Lower leg skin (tissue), 4 donors: Measurements from ENCODE around the gene PRSS36. TPM values are rescaled to one million over a fixed set of nuclear protein-coding genes. Genes with fewer than 3 reads are reported as not detected.

Experiments
- DNase-seq, 2 donors: peaks; one replicate each; pipeline ENCODE4 v3.0.0-alpha.2; 2019; ENCODE audit warnings: low spot score in 2 of 2
- H3K4me3 ChIP-seq: fragments of 200-600 bp; sonication (generic); 2 replicates; pipeline ENCODE4 v1.5.1; 2017; ENCODE audit warnings: mild to moderate bottlenecking, low read depth; ENCODE audit not compliant: poor library complexity, severe bottlenecking
- CTCF ChIP-seq, 3 donors: fragments of 450-650 bp; IDR thresholded peaks; one replicate each; pipeline ENCODE4 v1.5.1; 2016; ENCODE audit warnings: antibody characterized with exemption in 3 of 3, mild to moderate bottlenecking in 3 of 3, moderate library complexity in 2 of 3
- POLR2A ChIP-seq, 2 donors: fragments of 450-650 bp; IDR thresholded peaks; one replicate each; pipeline ENCODE4 v1.6.1; 2016 to 2017; ENCODE audit warnings: antibody characterized with exemption in 2 of 2, mild to moderate bottlenecking in 1 of 2, moderate library complexity in 1 of 2
- WGBS, 2 donors: methylation state at CpG; one replicate each; pipeline ENCODE4 v1.1.5; 2018; 5-methylcytosine and 5-hydroxymethylcytosine counted together
- intact Hi-C: fragments of 100-400 bp; cut with DNase I; formaldehyde crosslinking; loops from one replicate; pipeline ENCODE4 v1.15.0; 2023; ENCODE audit warnings: low total_unique reads
- total RNA-seq, 4 donors: library from RNA; depleted of rRNA; stranded (reverse); fragments of >200 nt; gene quantifications; one replicate each; pipeline ENCODE4 v1.1.0, GENCODE V29; 2016

The PRSS36 gene
- total RNA-seq, 4 donors from 2014 or later, result 2.3 to 10.5 (median 3.3) TPM

- DNase-seq, result no peak
- 80 to 84% methylated on average over 7 of the region's 7 CpGs for WGBS, 2 donors
- no peak overlapping the region for H3K4me3 ChIP-seq
- intact Hi-C loops, result no loop called here
- no peak for TF ChIP-seq CTCF (IDR thresholded peaks at IDR 0.05)
- TF ChIP-seq POLR2A (IDR thresholded peaks at IDR 0.05), result no peak
Measured at GRCh38 chr16:31194898-31195297, 45.0 kb upstream of the PRSS36 start.

- no peak for TF ChIP-seq POLR2A (IDR thresholded peaks at IDR 0.05)
- WGBS, 2 donors, result 89 to 96% methylated on average over 2 of the region's 2 CpGs
- no peak for DNase-seq
- intact Hi-C loops, result no loop called here
- no peak overlapping the region for H3K4me3 ChIP-seq
Measured at GRCh38 chr16:31193874-31194273, 44.0 kb upstream of the PRSS36 start.

GRCh38 chr16:31192856-31193642 is 43.2 kb upstream of the PRSS36 start:
- TF ChIP-seq CTCF (IDR thresholded peaks at IDR 0.05) (no peak), POLR2A (IDR thresholded peaks at IDR 0.05) (no peak)
- intact Hi-C loops, result no loop called here
- WGBS, 2 donors, result 88 to 90% methylated on average over 16 of the region's 16 CpGs
- H3K4me3 ChIP-seq, result no peak overlapping the region
- DNase-seq, result no peak

- no peak for TF ChIP-seq CTCF (IDR thresholded peaks at IDR 0.05)
- no peak for TF ChIP-seq POLR2A (IDR thresholded peaks at IDR 0.05)
- DNase-seq, result no peak
- no peak overlapping the region for H3K4me3 ChIP-seq
- intact Hi-C loops, result no loop called here
- 79 to 88% methylated on average over 5 of the region's 5 CpGs for WGBS, 2 donors
Measured at GRCh38 chr16:31191697-31192428, 42.0 kb upstream of the PRSS36 start.

- TF ChIP-seq CTCF (IDR thresholded peaks at IDR 0.05), result no peak
- TF ChIP-seq POLR2A (IDR thresholded peaks at IDR 0.05), result no peak
- H3K4me3 ChIP-seq, result no peak overlapping the region
- intact Hi-C loops, result no loop called here
- WGBS, 2 donors, result 92 to 94% methylated on average over 17 of the region's 17 CpGs
- DNase-seq, result no peak
Measured at GRCh38 chr16:31190818-31191444, 41.1 kb upstream of the PRSS36 start.

GRCh38 chr16:31190061-31190460 is 40.2 kb upstream of the PRSS36 start:
- DNase-seq, result no peak
- intact Hi-C loops, result no loop called here
- TF ChIP-seq CTCF (IDR thresholded peaks at IDR 0.05) (no peak), POLR2A (IDR thresholded peaks at IDR 0.05) (no peak)
- WGBS, 2 donors, result 95 to 96% methylated on average over 12 of the region's 12 CpGs
- no peak overlapping the region for H3K4me3 ChIP-seq
